Measurements from ENCODE around the gene NOX3.
"Not testable (repeated sequence)": the region's sequence is repeated elsewhere in the genome, so short reads cannot be mapped to it uniquely, and the experiment has no call there.

NOX3 gene

DNA sequence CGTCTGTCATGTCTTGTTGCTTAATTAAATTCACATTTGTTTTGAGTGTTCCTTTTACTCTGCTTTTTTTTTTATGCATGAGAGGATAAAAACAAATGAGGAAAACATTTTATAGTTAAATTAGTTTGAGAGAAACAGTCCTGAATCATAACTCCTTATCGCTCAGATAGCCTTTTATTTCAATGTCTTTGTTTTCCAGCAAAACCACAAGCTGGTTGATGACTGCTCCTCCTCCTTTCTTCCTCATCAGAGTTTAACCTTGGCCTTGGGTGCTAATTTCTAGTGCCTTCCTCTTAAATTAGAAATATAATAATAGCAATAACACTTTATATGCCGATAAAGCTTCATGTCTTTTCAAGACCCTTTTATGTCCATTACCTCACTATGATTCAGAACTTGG lies 3.1 kb downstream of the NOX3 start:
- H3K9ac ChIP-seq (ENCODE audit: insufficient read length), result no peak overlapping the region
- H3K27ac ChIP-seq, result no peak overlapping the region
- DNase-seq (ENCODE audit: low read depth, low spot score), result no peak
- no peaks in the 10 kb centered on the region for H3K9me3 ChIP-seq (ENCODE audit: low read depth, low read length)
- H3K4me3 ChIP-seq, result no peak overlapping the region
- TF ChIP-seq EZH2 (IDR thresholded peaks at IDR 0.05), result no peak
- no peak for TF ChIP-seq FOXP2 (optimal IDR thresholded peaks at IDR 0.05; ENCODE audit: control extremely low read depth, extremely low read length, insufficient read depth)
- TF ChIP-seq POLR2AphosphoS5 (IDR thresholded peaks at IDR 0.05; ENCODE audit: borderline replicate concordance, low read depth, low read length), result no peak
- no peaks in the 10 kb centered on the region for H3K36me3 ChIP-seq (ENCODE audit: insufficient read depth, low read length)

DNA sequence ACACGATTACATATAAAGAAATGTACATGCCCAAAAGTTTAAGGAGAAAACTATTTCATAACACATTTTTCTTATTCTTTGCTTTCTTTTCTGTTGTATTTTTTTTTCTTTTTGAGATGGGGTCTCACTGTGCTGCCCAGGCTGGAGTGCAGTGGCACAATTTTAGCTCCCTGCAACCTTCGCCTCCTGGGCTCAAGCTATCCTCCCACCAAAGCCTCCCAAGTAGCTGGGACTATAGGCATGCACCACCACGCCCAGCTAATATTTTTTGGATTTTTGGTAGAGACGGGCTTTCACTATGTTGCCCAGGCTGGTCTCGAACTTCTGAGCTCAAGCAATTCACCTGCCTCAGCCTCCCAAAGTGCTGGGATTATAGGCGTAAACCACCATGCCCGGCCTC lies 4.1 kb downstream of the NOX3 start:
- H3K9ac ChIP-seq (ENCODE audit: insufficient read length); H3K9me3 ChIP-seq (ENCODE audit: low read depth, low read length); DNase-seq (ENCODE audit: low read depth, low spot score); H3K36me3 ChIP-seq (ENCODE audit: insufficient read depth, low read length); H3K27ac ChIP-seq; H3K4me3 ChIP-seq: not testable (repeated sequence)

DNA sequence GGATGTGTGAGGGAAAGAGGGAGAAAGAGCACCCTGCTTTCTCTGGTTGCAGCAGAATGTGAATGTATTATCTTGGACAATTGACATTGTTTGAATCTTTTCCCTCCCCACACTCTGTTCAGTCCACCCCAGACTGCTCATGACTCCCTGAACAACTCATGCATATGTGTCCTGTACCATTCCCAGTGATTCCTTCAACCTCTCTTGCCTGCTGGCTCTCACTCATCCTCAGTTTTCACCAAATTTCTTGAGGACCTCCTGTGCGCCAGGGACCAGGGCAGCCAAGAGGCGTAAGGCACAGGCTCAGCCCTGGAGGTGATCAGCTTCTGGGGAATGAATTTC lies 5.4 kb downstream of the NOX3 start:
- H3K9me3 ChIP-seq (ENCODE audit: low read depth, low read length), result no peaks in the 10 kb centered on the region
- no peaks in the 10 kb centered on the region for H3K36me3 ChIP-seq (ENCODE audit: insufficient read depth, low read length)
- H3K4me3 ChIP-seq, result no peak overlapping the region
- H3K9ac ChIP-seq (ENCODE audit: insufficient read length), result no peak overlapping the region
- no peak for DNase-seq (ENCODE audit: low read depth, low spot score)
- TF ChIP-seq FOXP2 (optimal IDR thresholded peaks at IDR 0.05; ENCODE audit: control extremely low read depth, extremely low read length, insufficient read depth) (no peak), EZH2 (IDR thresholded peaks at IDR 0.05) (no peak), POLR2AphosphoS5 (IDR thresholded peaks at IDR 0.05; ENCODE audit: borderline replicate concordance, low read depth, low read length) (no peak)
- no peak overlapping the region for H3K27ac ChIP-seq

- no peak for DNase-seq (ENCODE audit: low read depth, low spot score)
- H3K9me3 ChIP-seq (ENCODE audit: low read depth, low read length), result no peaks in the 10 kb centered on the region
- no peak overlapping the region for H3K27ac ChIP-seq
- TF ChIP-seq EZH2 (IDR thresholded peaks at IDR 0.05) (no peak), POLR2AphosphoS5 (IDR thresholded peaks at IDR 0.05; ENCODE audit: borderline replicate concordance, low read depth, low read length) (no peak), FOXP2 (optimal IDR thresholded peaks at IDR 0.05; ENCODE audit: control extremely low read depth, extremely low read length, insufficient read depth) (no peak)
- H3K4me3 ChIP-seq, result peak overlapping the region; percentile 26
- H3K9ac ChIP-seq (ENCODE audit: insufficient read length), result no peak overlapping the region
- no peaks in the 10 kb centered on the region for H3K36me3 ChIP-seq (ENCODE audit: insufficient read depth, low read length)
These were observed 6.0 kb downstream of the NOX3 start for GRCh38 chr6:155449450-155450239.

DNA sequence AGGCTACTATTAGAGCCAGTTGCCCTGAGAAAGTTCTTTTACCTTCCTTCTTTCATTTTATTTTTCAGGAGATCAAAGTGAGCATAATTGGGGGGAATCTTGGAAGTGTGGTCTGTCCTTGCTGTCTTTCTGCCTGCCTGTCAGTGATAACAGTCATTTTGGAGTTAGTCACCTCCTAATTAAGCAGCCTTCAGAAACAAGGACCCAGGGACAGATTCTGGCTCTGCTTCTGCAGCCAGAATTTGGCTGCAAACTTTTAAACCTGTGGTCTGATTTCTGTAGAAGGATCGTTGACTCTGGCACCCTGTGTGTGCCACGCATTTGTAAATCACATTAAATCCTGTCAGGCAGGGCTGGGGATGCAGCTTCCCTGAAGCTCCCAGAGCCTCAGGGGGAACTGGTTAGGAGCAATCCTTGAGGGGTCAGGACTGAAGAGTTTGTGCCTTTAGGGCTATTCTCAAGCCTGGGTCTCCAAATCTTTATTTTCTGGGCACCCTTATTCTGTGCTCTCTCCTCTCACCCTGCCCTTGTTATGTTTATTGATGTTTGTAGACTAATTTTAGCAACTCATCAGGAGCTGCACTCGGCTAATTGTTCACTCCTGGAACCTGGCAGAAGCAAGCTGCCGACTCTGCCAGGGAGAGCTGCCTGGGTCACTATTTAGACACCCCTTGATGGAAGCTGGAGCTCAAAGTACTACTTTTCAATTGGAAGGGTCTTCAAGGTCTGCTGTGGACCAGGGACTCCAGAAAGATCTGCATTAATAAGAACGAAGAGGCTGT lies 6.8 kb downstream of the NOX3 start:
- Histone ChIP-seq H3K36me3 (ENCODE audit: insufficient read depth, low read length) (no peaks in the 10 kb centered on the region), H3K4me3 (peak overlapping the region; percentile 26), H3K27ac (no peak overlapping the region), H3K9me3 (ENCODE audit: low read depth, low read length) (no peaks in the 10 kb centered on the region), H3K9ac (ENCODE audit: insufficient read length) (peak overlapping the region; percentile 29)
- no peak for DNase-seq (ENCODE audit: low read depth, low spot score)
- no peak for TF ChIP-seq EZH2 (IDR thresholded peaks at IDR 0.05)
- no peak for TF ChIP-seq POLR2AphosphoS5 (IDR thresholded peaks at IDR 0.05; ENCODE audit: borderline replicate concordance, low read depth, low read length)
- TF ChIP-seq FOXP2 (optimal IDR thresholded peaks at IDR 0.05; ENCODE audit: control extremely low read depth, extremely low read length, insufficient read depth), result no peak

DNA sequence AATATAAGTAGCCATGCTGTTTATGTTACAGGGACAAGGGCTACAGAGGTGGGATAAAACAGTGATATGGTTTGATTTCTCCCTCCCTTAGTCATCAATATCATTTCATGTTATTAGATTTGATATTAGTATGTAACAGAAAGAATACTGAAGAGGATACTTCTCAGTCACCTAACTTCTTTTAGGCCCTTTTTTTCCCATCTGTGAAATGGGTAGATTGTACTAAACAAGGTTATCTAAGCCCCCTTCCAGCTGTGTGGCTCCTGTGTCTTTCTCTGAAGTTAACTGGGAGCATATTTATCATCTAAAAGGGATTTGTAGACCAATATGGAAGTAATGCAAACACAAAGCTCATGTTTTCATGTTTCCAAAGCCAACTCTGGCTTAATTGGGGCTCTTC lies 7.7 kb downstream of the NOX3 start:
- Histone ChIP-seq H3K4me3 (no peak overlapping the region), H3K9ac (ENCODE audit: insufficient read length) (no peak overlapping the region), H3K36me3 (ENCODE audit: insufficient read depth, low read length) (no peaks in the 10 kb centered on the region), H3K9me3 (ENCODE audit: low read depth, low read length) (no peaks in the 10 kb centered on the region), H3K27ac (no peak overlapping the region)
- no peak for DNase-seq (ENCODE audit: low read depth, low spot score)
- TF ChIP-seq POLR2AphosphoS5 (IDR thresholded peaks at IDR 0.05; ENCODE audit: borderline replicate concordance, low read depth, low read length) (no peak), FOXP2 (optimal IDR thresholded peaks at IDR 0.05; ENCODE audit: control extremely low read depth, extremely low read length, insufficient read depth) (no peak), EZH2 (IDR thresholded peaks at IDR 0.05) (no peak)

DNA sequence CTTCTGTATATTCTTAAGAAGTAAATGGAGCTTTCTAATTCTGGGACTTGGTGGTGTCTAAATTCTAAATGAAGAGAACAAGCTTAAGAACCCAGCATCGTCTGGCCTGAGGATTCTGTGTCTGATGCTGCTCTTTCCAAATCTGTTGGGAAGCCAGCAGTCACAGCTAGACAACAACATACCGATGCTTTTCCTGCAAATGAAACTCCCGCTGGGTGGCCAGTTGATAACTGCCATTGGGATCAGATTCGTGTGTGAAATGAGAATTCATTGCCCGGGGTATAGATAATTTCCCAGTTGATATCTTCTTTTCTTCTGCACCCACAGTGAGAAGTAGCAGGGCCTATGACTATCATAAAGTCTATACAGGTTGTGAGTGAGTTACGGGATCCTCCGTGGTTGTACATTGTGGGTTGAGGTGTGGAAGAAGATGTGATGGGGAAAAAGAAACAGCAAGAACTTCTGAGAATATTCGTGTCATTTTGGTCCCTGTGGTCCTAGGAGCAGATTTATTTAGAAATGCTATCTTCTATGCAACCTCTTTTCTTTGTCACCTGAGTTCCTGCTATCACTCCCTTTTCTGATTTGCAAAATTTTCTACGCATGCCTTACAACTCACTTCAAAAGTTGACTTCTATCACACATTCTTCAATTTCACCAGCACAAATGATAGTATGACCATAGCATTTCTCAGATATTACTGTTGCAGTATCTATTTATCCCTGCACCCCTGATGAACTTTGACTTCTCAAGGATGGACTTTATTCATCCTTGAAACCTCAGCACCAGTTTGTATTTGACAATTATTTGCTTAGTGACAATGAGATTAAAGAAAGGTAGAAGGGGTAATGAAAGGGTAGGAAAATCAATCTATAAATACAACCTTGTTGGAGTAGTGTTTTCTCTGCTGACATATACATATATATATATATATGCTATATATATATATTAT lies 10.4 kb downstream of the NOX3 start:
- Histone ChIP-seq H3K27ac (no peak overlapping the region), H3K36me3 (ENCODE audit: insufficient read depth, low read length) (no peaks in the 10 kb centered on the region), H3K9ac (ENCODE audit: insufficient read length) (no peak overlapping the region), H3K9me3 (ENCODE audit: low read depth, low read length) (no peaks in the 10 kb centered on the region), H3K4me3 (no peak overlapping the region)
- DNase-seq (ENCODE audit: low read depth, low spot score), result no peak
- TF ChIP-seq POLR2AphosphoS5 (IDR thresholded peaks at IDR 0.05; ENCODE audit: borderline replicate concordance, low read depth, low read length), result no peak
- TF ChIP-seq FOXP2 (optimal IDR thresholded peaks at IDR 0.05; ENCODE audit: control extremely low read depth, extremely low read length, insufficient read depth), result no peak
- TF ChIP-seq EZH2 (IDR thresholded peaks at IDR 0.05), result no peak
